NCI-H2029 treated with DMSO at 0.1 percent for 48 hours (cell line): ENCODE results near the gene SLC6A18.

Source experiments
- DNase-seq: peaks from one replicate; lab custom pipeline; 2025; lab: John Stamatoyannopoulos, UW

Gene SLC6A18

GRCh38 chr5:1187234-1187949, 37.8 kb upstream of the SLC6A18 start:
- DNase-seq, result no peak

DNA sequence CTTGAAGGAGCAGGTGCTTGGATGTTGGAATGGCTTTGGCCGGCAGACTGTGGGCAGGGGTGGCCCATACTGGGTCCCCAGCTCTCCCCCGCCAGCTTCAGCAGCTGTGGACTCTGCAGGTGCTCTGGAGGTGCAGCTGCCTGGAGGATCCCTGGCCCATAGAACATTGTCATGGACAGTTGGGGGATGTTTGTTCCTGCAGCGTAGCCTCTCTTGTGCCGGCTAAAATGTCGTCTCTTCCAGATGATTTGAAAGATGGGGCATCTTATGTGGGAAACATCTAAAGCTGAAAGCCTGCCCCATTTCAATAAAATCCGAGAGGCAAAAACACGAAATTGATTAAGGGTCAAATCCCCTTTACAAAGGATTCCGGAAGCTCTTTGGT, 37.2 kb upstream of the SLC6A18 start:
- no peak for DNase-seq

DNA sequence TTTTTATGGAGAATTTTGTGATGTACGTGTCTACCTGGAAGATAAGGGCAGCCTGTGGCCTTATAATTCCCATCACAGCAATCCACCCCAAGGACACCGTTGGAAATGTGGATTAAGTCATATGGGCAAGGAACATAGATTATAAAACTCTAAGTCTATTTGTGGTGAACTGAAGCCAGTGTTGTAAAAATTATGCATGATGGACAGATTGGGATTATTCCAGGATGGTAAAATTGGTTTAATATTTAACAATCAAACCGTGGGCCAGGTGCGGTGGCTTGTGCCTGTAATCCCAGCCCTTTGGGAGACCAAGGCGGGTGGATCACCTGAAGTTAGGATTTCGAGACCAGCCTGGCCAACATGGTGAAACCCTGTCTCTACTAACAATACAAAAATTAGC, 36.7 kb upstream of the SLC6A18 start:
- DNase-seq, result no peak

- no peak for DNase-seq
Observed at GRCh38 chr5:1189269-1189668, 35.9 kb upstream of the SLC6A18 start.

DNA sequence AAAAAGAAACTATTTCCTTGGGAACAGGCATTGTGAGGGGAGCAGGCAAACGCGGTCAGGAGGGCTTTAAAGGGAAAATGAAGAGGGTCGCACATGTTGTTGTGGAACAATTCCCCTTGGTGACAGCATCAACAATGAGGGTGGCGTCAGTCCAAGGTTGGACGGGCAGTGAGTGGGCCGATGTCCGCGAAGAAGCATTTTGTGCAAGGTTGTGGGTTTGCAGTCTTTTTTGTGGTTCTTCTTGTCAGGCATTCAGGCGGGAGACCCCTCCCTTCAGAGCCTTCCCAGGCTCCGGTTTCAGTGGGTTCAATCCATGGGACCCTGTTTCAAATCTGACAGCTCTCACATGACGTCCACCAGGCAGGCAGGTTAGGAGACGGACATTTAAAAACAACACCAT, 34.9 kb upstream of the SLC6A18 start:
- DNase-seq, result no peak

DNA sequence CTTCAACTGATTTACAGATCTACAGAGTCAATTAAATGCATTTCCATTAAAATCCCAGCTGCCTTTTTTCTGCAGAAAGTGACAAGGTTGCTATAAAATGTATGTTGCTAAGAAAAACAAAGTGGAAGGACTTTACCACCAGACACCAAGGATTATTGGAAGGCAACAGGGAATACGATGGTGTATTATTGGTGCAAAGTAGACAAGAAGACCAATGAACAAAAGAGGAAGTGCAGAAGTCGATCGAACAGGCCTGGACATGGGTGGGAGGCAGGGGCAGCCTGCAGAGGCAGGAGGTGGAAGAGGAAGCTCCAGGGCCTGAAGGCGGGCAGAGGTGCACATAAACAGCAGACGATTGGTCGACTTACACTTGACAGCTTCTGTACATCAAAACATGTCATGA, 34.3 kb upstream of the SLC6A18 start:
- DNase-seq, result no peak

DNA sequence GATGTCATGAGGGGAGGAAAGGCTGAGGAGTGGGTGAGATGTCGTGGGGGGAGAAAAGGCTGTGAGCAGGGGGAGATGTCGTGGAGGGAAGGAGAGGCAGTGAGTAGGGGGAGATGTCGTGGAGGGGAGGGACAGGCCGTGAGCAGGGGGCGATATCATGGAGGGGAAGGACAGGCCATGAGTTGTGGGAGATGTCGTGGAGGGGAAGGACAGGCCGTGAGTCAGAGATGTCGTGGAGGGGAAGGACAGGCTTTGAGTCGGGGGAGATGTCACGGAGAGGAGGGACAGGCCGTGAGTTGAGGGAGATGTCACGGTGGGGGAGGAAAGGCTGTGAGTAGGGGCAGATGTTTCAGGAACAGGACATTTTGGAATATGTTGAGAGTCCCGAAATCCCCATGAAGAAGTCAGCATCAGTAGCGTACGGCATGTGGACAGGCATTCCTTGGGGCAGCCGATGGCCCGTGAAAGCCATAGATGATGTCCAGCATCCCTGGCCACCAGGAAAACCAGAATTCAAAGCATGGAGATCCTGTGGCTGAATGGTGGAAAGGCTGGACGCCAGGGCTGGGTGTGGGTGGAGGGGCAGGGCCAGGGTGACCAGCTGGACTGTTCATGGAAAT, 32.1 kb upstream of the SLC6A18 start:
- DNase-seq, result no peak

DNA sequence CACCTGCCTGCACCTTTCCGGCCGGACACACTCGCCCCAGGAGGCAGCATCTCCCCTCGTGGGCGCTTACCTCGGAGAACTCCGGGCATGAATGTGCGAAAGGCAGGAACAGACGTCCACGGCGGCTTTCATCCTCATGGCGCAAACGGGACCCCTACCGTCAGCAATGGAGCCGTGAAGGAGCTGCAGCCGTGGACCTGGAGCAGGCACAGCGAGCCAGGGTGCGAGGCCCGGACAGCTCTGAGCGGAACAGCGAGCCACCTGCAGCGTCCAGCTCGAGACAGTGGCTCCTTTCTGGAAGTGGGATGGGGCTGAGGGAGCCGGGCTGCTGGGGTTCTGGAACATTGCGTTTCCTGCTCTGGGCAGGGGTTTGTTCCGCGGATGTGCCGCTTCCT, 31.6 kb upstream of the SLC6A18 start:
- no peak for DNase-seq

DNA sequence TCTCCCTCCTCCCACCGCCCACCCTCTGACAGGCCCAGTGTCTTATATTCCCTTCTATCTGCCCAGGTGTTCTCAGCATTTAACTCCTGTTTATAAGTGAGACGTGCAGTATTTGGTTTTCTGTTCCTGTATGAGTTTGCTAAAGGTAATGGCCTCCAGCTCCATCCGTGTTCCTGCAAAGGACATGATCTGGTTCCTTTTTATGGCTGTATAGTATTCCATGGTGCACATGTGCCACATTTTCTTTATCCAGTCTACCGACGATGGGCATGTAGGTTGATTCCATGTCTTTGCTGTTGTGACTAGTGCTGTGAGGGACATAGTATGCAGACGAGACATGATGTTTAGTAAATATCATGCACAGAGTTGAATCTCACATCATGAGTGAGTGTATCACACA, 30.8 kb upstream of the SLC6A18 start:
- no peak for DNase-seq

DNA sequence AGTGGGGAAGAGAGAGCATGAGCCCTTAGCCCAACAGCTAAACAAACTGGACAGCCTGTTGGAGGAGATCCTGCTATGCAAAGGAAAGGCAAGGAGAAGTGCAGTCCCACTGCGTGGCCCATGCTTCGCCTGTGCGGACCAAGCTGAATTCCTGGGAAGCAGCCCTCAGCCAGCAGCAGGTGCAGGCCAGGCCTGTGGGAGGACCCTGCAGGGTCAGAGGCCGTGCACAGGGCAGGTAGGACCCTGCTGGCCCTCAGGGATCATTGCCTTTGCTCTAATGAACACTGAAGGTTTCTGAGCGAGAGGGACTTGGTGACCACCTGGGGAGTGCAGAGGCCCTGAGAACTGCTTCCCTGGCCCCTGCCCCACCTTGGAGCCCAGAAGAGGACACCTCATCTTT, 29.7 kb upstream of the SLC6A18 start:
- DNase-seq, result no peak

GRCh38 chr5:1195916-1196315, 29.3 kb upstream of the SLC6A18 start:
- no peak for DNase-seq

GRCh38 chr5:1196562-1196961, 28.6 kb upstream of the SLC6A18 start:
- DNase-seq, result no peak

DNA sequence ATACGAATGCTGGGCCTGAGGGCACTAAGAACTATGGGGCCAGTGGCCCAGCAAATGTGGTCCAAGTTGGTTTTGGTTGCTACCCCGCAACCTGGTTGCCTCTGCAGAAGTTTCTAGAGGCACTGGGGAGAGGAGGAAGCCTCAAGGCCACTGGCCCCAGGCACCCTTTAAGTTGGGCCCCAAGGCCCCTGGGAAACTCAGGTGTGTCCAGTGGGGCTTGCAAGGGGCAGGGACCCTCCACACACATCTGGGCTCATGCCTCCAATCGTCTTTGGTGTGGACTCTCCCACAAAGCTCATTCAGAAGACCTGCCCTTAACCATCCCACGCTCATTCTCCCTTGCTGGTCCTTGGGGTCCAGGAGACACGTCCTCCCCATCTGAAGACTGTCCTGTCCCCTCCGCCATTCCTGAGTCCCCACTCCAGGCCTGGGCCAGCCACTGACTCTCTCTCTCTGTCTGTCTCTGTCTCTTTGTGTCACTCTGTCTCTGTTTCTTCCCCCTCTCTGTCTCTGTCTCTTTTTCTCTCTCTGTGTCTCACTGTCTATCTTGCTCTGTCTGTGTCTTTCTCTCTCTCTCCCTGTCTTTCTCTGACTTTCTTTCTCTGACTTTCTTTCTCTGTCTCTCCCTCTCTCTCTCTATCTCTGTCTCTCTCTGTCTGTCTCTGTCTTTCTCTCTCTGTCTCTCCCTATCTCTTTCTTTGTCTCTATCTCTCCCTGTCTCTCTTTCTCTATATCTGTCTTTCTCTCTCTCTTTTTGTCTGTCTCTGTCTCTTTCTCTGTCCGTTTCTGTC, 27.1 kb upstream of the SLC6A18 start:
- DNase-seq, result no peak

- DNase-seq, result no peak
Observed at GRCh38 chr5:1199340-1199648, 25.9 kb upstream of the SLC6A18 start.

- no peak for DNase-seq
Observed at GRCh38 chr5:1199649-1200494, 25.3 kb upstream of the SLC6A18 start.

- no peak for DNase-seq
Observed at GRCh38 chr5:1200495-1201326, 24.5 kb upstream of the SLC6A18 start.

DNA sequence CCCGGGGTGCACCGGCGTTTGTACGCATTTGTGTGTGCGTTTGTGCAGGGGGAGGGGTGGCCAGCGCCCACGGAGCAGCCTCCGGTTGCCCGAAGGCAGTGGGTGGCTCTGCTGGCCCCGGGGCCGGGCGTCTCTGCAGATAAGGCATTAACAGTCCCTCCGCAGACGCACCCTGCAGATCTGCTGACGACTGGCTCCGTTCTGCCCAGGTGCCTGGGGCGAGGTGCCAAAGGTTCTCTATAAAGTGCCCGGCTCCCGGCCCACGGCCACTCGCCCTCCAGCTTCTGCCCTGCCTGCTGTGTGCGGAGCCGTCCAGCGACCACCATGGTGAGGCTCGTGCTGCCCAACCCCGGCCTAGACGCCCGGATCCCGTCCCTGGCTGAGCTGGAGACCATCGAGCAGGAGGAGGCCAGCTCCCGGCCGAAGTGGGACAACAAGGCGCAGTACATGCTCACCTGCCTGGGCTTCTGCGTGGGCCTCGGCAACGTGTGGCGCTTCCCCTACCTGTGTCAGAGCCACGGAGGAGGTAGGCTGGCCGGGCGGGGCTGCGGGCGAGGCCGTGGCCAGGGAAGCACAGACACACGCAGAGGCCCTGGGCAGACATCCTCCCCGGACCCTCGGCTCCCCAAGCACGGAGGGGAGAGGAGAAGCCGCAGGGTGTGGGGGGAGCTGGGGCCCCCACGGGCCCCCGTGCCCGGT, 23.7 kb upstream of the SLC6A18 start, which contains the start of gene SLC6A19:
TSS of gene SLC6A19 (plus strand) at position 269 of the 699 bp plus-strand sequence. CDS start at position 325, 56 bp downstream.
- DNase-seq, result no peak

GRCh38 chr5:1202026-1202797, 23.0 kb upstream of the SLC6A18 start:
- no peak for DNase-seq

GRCh38 chr5:1202798-1203185, 22.4 kb upstream of the SLC6A18 start:
- no peak for DNase-seq
